Gastroesophageal sphincter (tissue), 4 donors: Measurements from ENCODE around the gene NKX2-1. TPM values are rescaled to one million over a fixed set of nuclear protein-coding genes. Genes with fewer than 3 reads are reported as not detected.
A peak's percentile ranks its signal among the peaks of the same experiment; 100 is the strongest.

Source experiments
- ATAC-seq: fragments of 150-250 bp; one replicate; pipeline ENCODE4 v1.9.1; 2016; ENCODE audit warnings: mild to moderate bottlenecking, moderate library complexity
- H3K27ac ChIP-seq, 4 donors: fragments of 200-600 bp; sonication (generic) in 3 of 4; 1 replicate in 3 of 4; 2 replicates in 1 of 4; pipeline ENCODE4 v1.5.1; 2016 to 2019
- H3K27me3 ChIP-seq: fragments of 200-600 bp; sonication (generic); one replicate; pipeline ENCODE4 v1.5.1; 2019
- H3K36me3 ChIP-seq, 2 donors: fragments of 200-600 bp; sonication (generic); one replicate each; pipeline ENCODE4 v1.5.1; 2019; ENCODE audit warnings: control low read depth in 1 of 2
- H3K4me1 ChIP-seq, 3 donors: fragments of 200-600 bp; sonication (generic); 1 replicate in 2 of 3; 2 replicates in 1 of 3; pipeline ENCODE4 v1.5.1; 2016 to 2019; ENCODE audit warnings: control low read depth in 2 of 3
- H3K4me3 ChIP-seq, 2 donors: fragments of 200-600 bp; sonication (generic); one replicate each; pipeline ENCODE4 v1.5.1; 2019; ENCODE audit warnings: mild to moderate bottlenecking in 1 of 2, moderate library complexity in 1 of 2
- H3K9me3 ChIP-seq, 3 donors: fragments of 200-600 bp; sonication (generic); one replicate each; pipeline ENCODE4 v1.5.1; 2017 to 2019; ENCODE audit warnings: control low read depth in 2 of 3
- EP300 ChIP-seq: sonication (generic); formaldehyde crosslinking; IDR thresholded peaks from one replicate; pipeline ENCODE4 v1.6.1; 2017; ENCODE audit warnings: antibody characterized with exemption, mild to moderate bottlenecking
- POLR2A ChIP-seq, 2 donors: fragments of 450-650 bp; IDR thresholded peaks; one replicate each; pipeline ENCODE4 v1.6.1; 2017; ENCODE audit warnings: antibody characterized with exemption in 2 of 2, mild to moderate bottlenecking in 2 of 2, moderate library complexity in 1 of 2
- POLR2AphosphoS5 ChIP-seq: sonication (generic); formaldehyde crosslinking; IDR thresholded peaks from one replicate; pipeline ENCODE4 v1.6.1; 2017; ENCODE audit warnings: antibody characterized with exemption
- WGBS, 2 donors: methylation state at CpG; one replicate each; pipeline ENCODE4 v1.1.5; 2018; ENCODE audit warnings: low coverage in 1 of 2; 5-methylcytosine and 5-hydroxymethylcytosine counted together
- total RNA-seq, 4 donors: library from RNA; depleted of rRNA; stranded (reverse); fragments of >200 nt; gene quantifications; one replicate each; pipeline ENCODE4 v1.1.0, GENCODE V29; 2016
- TF ChIP-seq, protein P1 (sequence below), 4 experiments: fragments of 200-600 bp in 2 of 4; fragments of 450-650 bp in 2 of 4; sonication (generic) in 1 of 4; IDR thresholded peaks; one replicate each; pipeline ENCODE4 v1.5.1; 2017 to 2019; ENCODE audit warnings: antibody characterized with exemption in 4 of 4, mild to moderate bottlenecking in 2 of 4, moderate library complexity in 2 of 4

The NKX2-1 gene
- total RNA-seq, 4 donors from 2014 or later = not detected

GRCh38 chr14:36505181-36505815 lies 14.7 kb downstream of the NKX2-1 start:
- no peak for ATAC-seq
- H3K9me3 ChIP-seq = peaks cover 0 to 7% (median 0%) of the 10 kb centered on the region in 3 donors
- no peak overlapping the region for H3K27ac ChIP-seq
- no peak overlapping the region for H3K4me3 ChIP-seq
- H3K4me1 ChIP-seq = peaks cover 0 to 39% (median 11%) of the 10 kb centered on the region in 3 donors
- peaks cover 100% of the 10 kb centered on the region for H3K27me3 ChIP-seq
- WGBS, 2 donors = 5 to 7% methylated on average over 6 to 9 of the region's 46 CpGs
- H3K36me3 ChIP-seq = no peaks in the 10 kb centered on the region
- TF ChIP-seq POLR2AphosphoS5 (no peak), POLR2A (IDR thresholded peaks at IDR 0.05) (no peak), EP300 (no peak)
- TF ChIP-seq, protein P1, sequence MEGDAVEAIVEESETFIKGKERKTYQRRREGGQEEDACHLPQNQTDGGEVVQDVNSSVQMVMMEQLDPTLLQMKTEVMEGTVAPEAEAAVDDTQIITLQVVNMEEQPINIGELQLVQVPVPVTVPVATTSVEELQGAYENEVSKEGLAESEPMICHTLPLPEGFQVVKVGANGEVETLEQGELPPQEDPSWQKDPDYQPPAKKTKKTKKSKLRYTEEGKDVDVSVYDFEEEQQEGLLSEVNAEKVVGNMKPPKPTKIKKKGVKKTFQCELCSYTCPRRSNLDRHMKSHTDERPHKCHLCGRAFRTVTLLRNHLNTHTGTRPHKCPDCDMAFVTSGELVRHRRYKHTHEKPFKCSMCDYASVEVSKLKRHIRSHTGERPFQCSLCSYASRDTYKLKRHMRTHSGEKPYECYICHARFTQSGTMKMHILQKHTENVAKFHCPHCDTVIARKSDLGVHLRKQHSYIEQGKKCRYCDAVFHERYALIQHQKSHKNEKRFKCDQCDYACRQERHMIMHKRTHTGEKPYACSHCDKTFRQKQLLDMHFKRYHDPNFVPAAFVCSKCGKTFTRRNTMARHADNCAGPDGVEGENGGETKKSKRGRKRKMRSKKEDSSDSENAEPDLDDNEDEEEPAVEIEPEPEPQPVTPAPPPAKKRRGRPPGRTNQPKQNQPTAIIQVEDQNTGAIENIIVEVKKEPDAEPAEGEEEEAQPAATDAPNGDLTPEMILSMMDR (IDR thresholded peaks at IDR 0.05) = no peak

- 11 to 21% methylated on average over 6 of the region's 6 CpGs for WGBS, 2 donors
- peaks cover 100% of the 10 kb centered on the region for H3K27me3 ChIP-seq
- peaks cover 0 to 7% (median 0%) of the 10 kb centered on the region in 3 donors for H3K9me3 ChIP-seq
- no peak overlapping the region for H3K27ac ChIP-seq
- H3K4me3 ChIP-seq = no peak overlapping the region
- H3K4me1 ChIP-seq = peaks cover 0 to 39% (median 11%) of the 10 kb centered on the region in 3 donors
- TF ChIP-seq, protein P1 (IDR thresholded peaks at IDR 0.05) = no peak
- TF ChIP-seq POLR2A (IDR thresholded peaks at IDR 0.05) (no peak), EP300 (no peak), POLR2AphosphoS5 (no peak)
- ATAC-seq = no peak
- H3K36me3 ChIP-seq = no peaks in the 10 kb centered on the region
Observed at GRCh38 chr14:36504771-36505175, 15.3 kb downstream of the NKX2-1 start.

- Histone ChIP-seq H3K27me3 (peaks cover 100% of the 10 kb centered on the region), H3K9me3 (peaks cover 0 to 7% (median 0%) of the 10 kb centered on the region in 3 donors), H3K36me3 (no peaks in the 10 kb centered on the region), H3K4me3 (peak overlapping the region in 1 of 2 donors; percentile 3), H3K4me1 (peaks cover 0 to 39% (median 11%) of the 10 kb centered on the region in 3 donors), H3K27ac (no peak overlapping the region)
- TF ChIP-seq, protein P1 (IDR thresholded peaks at IDR 0.05) = no peak
- TF ChIP-seq EP300 (no peak), POLR2A (IDR thresholded peaks at IDR 0.05) (no peak), POLR2AphosphoS5 (no peak)
- WGBS, 2 donors = 1 to 3% methylated on average over 12 to 23 of the region's 68 CpGs
- ATAC-seq = peak; percentile 41
Observed at GRCh38 chr14:36503771-36504741, 16.0 kb downstream of the NKX2-1 start.

GRCh38 chr14:36502558-36503508 lies 17.2 kb downstream of the NKX2-1 start:
- WGBS, 2 donors = 0 to 25% methylated on average over 1 to 2 of the region's 2 CpGs
- TF ChIP-seq EP300 (no peak), POLR2AphosphoS5 (no peak), POLR2A (IDR thresholded peaks at IDR 0.05) (no peak)
- TF ChIP-seq, protein P1 (IDR thresholded peaks at IDR 0.05) = no peak
- no peaks in the 10 kb centered on the region for H3K36me3 ChIP-seq
- H3K27me3 ChIP-seq = peaks cover 100% of the 10 kb centered on the region
- ATAC-seq = no peak
- H3K9me3 ChIP-seq = peaks cover 0 to 7% (median 0%) of the 10 kb centered on the region in 3 donors
- H3K27ac ChIP-seq = no peak overlapping the region
- peaks cover 0 to 30% (median 11%) of the 10 kb centered on the region in 3 donors for H3K4me1 ChIP-seq
- no peak overlapping the region for H3K4me3 ChIP-seq
